ENCODE results near the gene CDRT15.

GRCh38 chr17:14206891-14207290, 29.8 kb downstream of the CDRT15 start:
- TF ChIP-seq, protein P1, sequence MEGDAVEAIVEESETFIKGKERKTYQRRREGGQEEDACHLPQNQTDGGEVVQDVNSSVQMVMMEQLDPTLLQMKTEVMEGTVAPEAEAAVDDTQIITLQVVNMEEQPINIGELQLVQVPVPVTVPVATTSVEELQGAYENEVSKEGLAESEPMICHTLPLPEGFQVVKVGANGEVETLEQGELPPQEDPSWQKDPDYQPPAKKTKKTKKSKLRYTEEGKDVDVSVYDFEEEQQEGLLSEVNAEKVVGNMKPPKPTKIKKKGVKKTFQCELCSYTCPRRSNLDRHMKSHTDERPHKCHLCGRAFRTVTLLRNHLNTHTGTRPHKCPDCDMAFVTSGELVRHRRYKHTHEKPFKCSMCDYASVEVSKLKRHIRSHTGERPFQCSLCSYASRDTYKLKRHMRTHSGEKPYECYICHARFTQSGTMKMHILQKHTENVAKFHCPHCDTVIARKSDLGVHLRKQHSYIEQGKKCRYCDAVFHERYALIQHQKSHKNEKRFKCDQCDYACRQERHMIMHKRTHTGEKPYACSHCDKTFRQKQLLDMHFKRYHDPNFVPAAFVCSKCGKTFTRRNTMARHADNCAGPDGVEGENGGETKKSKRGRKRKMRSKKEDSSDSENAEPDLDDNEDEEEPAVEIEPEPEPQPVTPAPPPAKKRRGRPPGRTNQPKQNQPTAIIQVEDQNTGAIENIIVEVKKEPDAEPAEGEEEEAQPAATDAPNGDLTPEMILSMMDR (IDR thresholded peaks at IDR 0.05) = no peak
- no peak for TF ChIP-seq POLR2A (IDR thresholded peaks at IDR 0.05)

Data from esophagus squamous epithelium (tissue), 4 donors.